HepG2 (cell line): ENCODE measurements around the gene HDLBP. TPM values are rescaled to one million over a fixed set of nuclear protein-coding genes. Genes with fewer than 3 reads are reported as not detected.

Experiments
- FOXJ3 ChIP-seq: sonication (generic); formaldehyde crosslinking; IDR thresholded peaks from 2 replicates; pipeline ENCODE4 v1.4.0; 2020; ENCODE audit warnings: missing genetic modification reagents, mild to moderate bottlenecking, borderline replicate concordance
- GLI4 ChIP-seq: sonication (generic); formaldehyde crosslinking; IDR thresholded peaks from 2 replicates; pipeline ENCODE4 v1.5.1; 2020; ENCODE audit warnings: missing genetic modification reagents, mild to moderate bottlenecking, moderate library complexity, borderline replicate concordance
- PAXIP1 ChIP-seq: sonication (generic); formaldehyde crosslinking; conservative IDR thresholded peaks from 2 replicates; pipeline ENCODE4 v1.4.0; 2020; ENCODE audit warnings: mild to moderate bottlenecking, missing genetic modification reagents, moderate library complexity
- RCOR2 ChIP-seq: IDR thresholded peaks from 2 replicates; pipeline ENCODE4 v1.6.1; 2016; ENCODE audit warnings: missing biosample characterization, missing genetic modification reagents
- ZFAT ChIP-seq: sonication (generic); formaldehyde crosslinking; conservative IDR thresholded peaks from 2 replicates; pipeline ENCODE4 v1.8.1; 2023; ENCODE audit warnings: missing genetic modification reagents, inconsistent platforms
- ZNF563 ChIP-seq: sonication (generic); formaldehyde crosslinking; IDR thresholded peaks from 2 replicates; pipeline ENCODE4 v1.8.0; 2022; ENCODE audit warnings: mild to moderate bottlenecking, moderate library complexity, missing genetic modification reagents
- ZNF570 ChIP-seq: sonication (generic); formaldehyde crosslinking; IDR thresholded peaks from 2 replicates; pipeline ENCODE4 v1.4.0; 2020; ENCODE audit warnings: mild to moderate bottlenecking, missing genetic modification reagents, borderline replicate concordance
- ZNF607 ChIP-seq: sonication (generic); formaldehyde crosslinking; IDR thresholded peaks from 2 replicates; pipeline ENCODE4 v1.5.1; 2020; ENCODE audit warnings: missing genetic modification reagents, mild to moderate bottlenecking, borderline replicate concordance
- ZNF841 ChIP-seq: sonication (generic); formaldehyde crosslinking; IDR thresholded peaks from 2 replicates; pipeline ENCODE4 v1.8.1; 2023; ENCODE audit warnings: missing genetic modification reagents, borderline replicate concordance
- polyA plus RNA-seq, 8 experiments: library from polyadenylated mRNA; depleted of rRNA in 3 of 8; stranded (reverse) in 7 of 8; unstranded in 1 of 8; fragments of >200 nt; fragmentation: Illumina TruSeq in 4 of 8; extraction: Trizol in 4 of 8; gene quantifications; 2 replicates each; pipeline versions ENCODE4 v1.2.1 to v1.2.3, GENCODE V29; 2011 to 2016; ENCODE audit warnings: low read depth in 4 of 8, missing spikeins in 1 of 8, mixed read lengths in 1 of 8; ENCODE audit not compliant: insufficient read depth in 1 of 8
- total RNA-seq, 5 experiments: library from RNA; depleted of rRNA; stranded (reverse); fragments of >200 nt; fragmentation: Illumina TruSeq; extraction: Trizol; gene quantifications; 2 replicates each; pipeline ENCODE4 v1.2.3, GENCODE V29; 2016; ENCODE audit warnings: low read depth in 1 of 5
- TF ChIP-seq, protein P1 (sequence below): sonication (generic); formaldehyde crosslinking; IDR thresholded peaks from 2 replicates; pipeline ENCODE4 v1.8.0; 2022; ENCODE audit warnings: low read depth, missing genetic modification reagents
- TF ChIP-seq, protein P2 (sequence below): sonication (generic); formaldehyde crosslinking; IDR thresholded peaks from 2 replicates; pipeline ENCODE4 v1.9.0; 2022; ENCODE audit warnings: missing genetic modification reagents, mild to moderate bottlenecking, borderline replicate concordance
- TF ChIP-seq, protein P3 (sequence below): sonication (generic); formaldehyde crosslinking; IDR thresholded peaks from 2 replicates; pipeline ENCODE4 v1.5.1; 2020; ENCODE audit warnings: mild to moderate bottlenecking, moderate library complexity, missing genetic modification reagents
- TF ChIP-seq, protein P4 (sequence below): sonication (generic); formaldehyde crosslinking; IDR thresholded peaks from 2 replicates; pipeline ENCODE4 v1.4.0; 2020; ENCODE audit warnings: missing genetic modification reagents, borderline replicate concordance

The HDLBP gene
- total and polyA plus RNA-seq, 2 of the 13 experiments (the other 11 are each of a cell fraction or from before 2014, with no cell fraction given), result 464 to 707 TPM

DNA sequence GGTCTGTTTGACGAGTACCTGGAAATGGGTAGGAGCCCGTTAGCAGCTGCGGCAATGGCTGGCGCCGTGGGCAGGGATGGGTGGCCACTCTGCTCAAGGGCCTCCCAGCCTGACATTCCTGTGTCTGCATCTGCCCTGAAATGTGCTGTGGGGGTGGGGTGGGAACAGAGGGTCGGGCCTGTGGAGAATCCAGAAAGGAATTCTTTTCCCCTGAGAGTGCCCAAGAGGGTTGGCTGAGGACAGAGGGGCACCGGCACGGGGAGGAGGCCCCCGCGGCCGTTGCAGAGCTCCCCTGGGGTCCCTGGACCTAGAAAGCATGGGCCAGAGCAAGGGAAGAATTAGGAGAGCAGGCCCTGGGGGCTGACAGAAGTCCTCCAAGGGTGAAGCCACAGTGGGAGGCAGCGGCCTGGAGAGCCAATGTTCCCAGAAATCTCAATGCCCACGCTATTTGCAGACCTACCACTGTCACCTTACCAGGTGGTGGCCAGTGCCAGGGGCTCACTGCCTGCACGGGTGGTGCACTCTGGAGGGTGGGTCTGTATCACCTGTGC, 99.2 kb downstream of the HDLBP start (continued):
- 0 out of 2 replicates have a peak, but pooled peaks have one; percentile 0 for TF ChIP-seq GLI4 (CRISPR knock-in tag)
- TF ChIP-seq ZNF607 (CRISPR knock-in tag), result no peak
- TF ChIP-seq ZNF563 (CRISPR knock-in tag), result no peak
- 0 out of 2 replicates have a peak, but pooled peaks have one; percentile 3 for TF ChIP-seq PAXIP1
- no peak for TF ChIP-seq ZFAT (CRISPR knock-in tag)
- no peak for TF ChIP-seq RCOR2 (CRISPR knock-in tag)
- TF ChIP-seq ZNF570 (CRISPR knock-in tag), result no peak
- TF ChIP-seq ZNF841 (CRISPR knock-in tag), result no peak
- TF ChIP-seq, protein P1, sequence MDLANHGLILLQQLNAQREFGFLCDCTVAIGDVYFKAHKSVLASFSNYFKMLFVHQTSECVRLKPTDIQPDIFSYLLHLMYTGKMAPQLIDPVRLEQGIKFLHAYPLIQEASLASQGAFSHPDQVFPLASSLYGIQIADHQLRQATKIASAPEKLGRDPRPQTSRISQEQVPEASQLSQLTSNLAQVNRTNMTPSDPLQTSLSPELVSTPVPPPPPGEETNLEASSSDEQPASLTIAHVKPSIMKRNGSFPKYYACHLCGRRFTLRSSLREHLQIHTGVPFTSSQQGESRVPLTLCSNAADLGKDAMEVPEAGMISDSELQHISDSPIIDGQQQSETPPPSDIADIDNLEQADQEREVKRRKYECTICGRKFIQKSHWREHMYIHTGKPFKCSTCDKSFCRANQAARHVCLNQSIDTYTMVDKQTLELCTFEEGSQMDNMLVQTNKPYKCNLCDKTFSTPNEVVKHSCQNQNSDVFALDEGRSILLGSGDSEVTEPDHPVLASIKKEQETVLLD (CRISPR knock-in tag), result no peak
- TF ChIP-seq, protein P2, sequence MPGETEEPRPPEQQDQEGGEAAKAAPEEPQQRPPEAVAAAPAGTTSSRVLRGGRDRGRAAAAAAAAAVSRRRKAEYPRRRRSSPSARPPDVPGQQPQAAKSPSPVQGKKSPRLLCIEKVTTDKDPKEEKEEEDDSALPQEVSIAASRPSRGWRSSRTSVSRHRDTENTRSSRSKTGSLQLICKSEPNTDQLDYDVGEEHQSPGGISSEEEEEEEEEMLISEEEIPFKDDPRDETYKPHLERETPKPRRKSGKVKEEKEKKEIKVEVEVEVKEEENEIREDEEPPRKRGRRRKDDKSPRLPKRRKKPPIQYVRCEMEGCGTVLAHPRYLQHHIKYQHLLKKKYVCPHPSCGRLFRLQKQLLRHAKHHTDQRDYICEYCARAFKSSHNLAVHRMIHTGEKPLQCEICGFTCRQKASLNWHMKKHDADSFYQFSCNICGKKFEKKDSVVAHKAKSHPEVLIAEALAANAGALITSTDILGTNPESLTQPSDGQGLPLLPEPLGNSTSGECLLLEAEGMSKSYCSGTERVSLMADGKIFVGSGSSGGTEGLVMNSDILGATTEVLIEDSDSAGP (CRISPR knock-in tag), result 0 out of 2 replicates have a peak, but pooled peaks have one; percentile 23
- TF ChIP-seq, protein P3, sequence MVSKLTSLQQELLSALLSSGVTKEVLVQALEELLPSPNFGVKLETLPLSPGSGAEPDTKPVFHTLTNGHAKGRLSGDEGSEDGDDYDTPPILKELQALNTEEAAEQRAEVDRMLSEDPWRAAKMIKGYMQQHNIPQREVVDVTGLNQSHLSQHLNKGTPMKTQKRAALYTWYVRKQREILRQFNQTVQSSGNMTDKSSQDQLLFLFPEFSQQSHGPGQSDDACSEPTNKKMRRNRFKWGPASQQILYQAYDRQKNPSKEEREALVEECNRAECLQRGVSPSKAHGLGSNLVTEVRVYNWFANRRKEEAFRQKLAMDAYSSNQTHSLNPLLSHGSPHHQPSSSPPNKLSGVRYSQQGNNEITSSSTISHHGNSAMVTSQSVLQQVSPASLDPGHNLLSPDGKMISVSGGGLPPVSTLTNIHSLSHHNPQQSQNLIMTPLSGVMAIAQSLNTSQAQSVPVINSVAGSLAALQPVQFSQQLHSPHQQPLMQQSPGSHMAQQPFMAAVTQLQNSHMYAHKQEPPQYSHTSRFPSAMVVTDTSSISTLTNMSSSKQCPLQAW (CRISPR knock-in tag), result no peak
- TF ChIP-seq, protein P4, sequence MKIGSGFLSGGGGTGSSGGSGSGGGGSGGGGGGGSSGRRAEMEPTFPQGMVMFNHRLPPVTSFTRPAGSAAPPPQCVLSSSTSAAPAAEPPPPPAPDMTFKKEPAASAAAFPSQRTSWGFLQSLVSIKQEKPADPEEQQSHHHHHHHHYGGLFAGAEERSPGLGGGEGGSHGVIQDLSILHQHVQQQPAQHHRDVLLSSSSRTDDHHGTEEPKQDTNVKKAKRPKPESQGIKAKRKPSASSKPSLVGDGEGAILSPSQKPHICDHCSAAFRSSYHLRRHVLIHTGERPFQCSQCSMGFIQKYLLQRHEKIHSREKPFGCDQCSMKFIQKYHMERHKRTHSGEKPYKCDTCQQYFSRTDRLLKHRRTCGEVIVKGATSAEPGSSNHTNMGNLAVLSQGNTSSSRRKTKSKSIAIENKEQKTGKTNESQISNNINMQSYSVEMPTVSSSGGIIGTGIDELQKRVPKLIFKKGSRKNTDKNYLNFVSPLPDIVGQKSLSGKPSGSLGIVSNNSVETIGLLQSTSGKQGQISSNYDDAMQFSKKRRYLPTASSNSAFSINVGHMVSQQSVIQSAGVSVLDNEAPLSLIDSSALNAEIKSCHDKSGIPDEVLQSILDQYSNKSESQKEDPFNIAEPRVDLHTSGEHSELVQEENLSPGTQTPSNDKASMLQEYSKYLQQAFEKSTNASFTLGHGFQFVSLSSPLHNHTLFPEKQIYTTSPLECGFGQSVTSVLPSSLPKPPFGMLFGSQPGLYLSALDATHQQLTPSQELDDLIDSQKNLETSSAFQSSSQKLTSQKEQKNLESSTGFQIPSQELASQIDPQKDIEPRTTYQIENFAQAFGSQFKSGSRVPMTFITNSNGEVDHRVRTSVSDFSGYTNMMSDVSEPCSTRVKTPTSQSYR (CRISPR knock-in tag), result peak; percentile 38; the same call in 1 of the 2 replicates
- no peak for TF ChIP-seq FOXJ3 (CRISPR knock-in tag)
